Stimulated activated CD8-positive, alpha-beta memory T cell treated with anti-CD3 and anti-CD28 coated beads, Interleukin-7, amount 100 ng/mL, for 48 hours (primary cell): Measurements from ENCODE around the gene SPANXN3.
"Not testable (repeated sequence)": the region's sequence is repeated elsewhere in the genome, so short reads cannot be mapped to it uniquely, and the experiment has no call there.

Experiments
- DNase-seq, 2 donors: peaks; one replicate each; pipeline ENCODE4 v3.0.0-alpha.2; 2020; ENCODE audit warnings: low read depth in 1 of 2; ENCODE audit errors: extremely low read depth in 1 of 2

Gene SPANXN3, protein sequence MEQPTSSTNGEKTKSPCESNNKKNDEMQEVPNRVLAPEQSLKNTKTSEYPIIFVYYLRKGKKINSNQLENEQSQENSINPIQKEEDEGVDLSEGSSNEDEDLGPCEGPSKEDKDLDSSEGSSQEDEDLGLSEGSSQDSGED

GRCh38 chrX:143517375-143517774 is at the start of gene SPANXN3:
SPANXN3 (minus strand) TSS chrX:143517475; CDS start chrX:143517391, 84 bp downstream.
- DNase-seq = not testable (repeated sequence)

- DNase-seq = no peak
Measured at GRCh38 chrX:143536176-143536575, 18.9 kb upstream of the SPANXN3 start.

DNA sequence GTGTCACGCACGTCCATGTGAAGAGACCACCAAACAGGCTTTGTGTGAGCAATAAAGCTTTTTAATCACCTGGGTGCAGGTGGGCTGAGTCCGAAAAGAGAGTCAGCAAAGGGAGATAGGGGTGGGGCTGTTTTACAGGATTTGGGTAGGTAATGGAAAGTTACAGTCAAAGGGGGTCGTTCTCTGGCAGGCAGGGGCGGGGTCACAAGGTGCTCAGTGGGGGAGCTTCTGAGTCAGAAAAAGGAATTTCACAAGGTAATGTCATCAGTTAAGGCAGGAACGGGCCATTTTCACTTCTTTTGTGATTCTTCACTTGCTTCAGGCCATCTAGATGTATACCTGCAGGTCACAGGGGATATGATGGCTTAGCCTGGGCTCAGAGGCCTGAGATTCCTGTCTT is 15.1 kb downstream of the SPANXN3 start:
- DNase-seq = not testable (repeated sequence)

GRCh38 chrX:143500751-143501150 is 16.5 kb downstream of the SPANXN3 start:
- DNase-seq = no peak

- DNase-seq = no peak
Measured at GRCh38 chrX:143486105-143486504, 31.2 kb downstream of the SPANXN3 start.

DNA sequence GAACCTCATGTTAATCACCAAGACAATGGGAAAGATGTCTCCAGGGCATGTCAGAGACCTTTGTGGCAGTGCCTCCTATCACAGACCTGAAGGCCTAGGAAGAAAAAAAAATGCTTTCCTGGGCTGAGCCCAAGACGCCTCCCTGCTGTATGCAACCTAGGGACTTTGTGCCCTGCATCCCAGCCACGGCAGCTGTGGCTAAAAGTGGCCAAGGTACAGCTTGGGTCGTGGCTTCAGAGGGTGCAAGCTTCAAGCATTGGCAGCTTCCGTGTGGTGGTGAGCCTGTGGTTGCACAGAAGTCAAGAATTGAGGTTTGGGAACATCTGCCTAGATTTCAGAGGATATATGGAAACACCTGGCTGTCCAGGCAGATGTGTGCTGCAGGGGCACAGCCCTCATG is 40.5 kb downstream of the SPANXN3 start:
- DNase-seq = no peak

GRCh38 chrX:143472347-143472938 is 44.8 kb downstream of the SPANXN3 start:
- DNase-seq = no peak

DNA sequence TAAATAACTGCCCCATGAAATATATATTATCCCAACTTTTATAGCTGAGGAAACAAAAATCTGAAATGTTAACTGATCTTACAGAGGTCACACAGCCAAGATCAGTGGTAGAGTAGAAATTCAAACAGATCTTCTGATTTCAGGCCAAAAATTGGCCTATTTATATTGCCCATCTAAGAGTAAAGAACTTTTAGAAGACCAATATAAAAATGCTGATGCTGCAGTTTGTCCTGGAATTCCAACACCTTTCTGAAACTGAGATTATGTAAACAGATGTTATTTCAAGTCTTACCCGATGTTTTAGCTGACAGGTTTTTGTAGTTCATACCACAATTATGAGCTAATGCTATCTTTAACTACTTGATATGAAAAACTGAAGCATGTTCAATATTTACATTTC is 51.1 kb downstream of the SPANXN3 start:
- no peak for DNase-seq

DNA sequence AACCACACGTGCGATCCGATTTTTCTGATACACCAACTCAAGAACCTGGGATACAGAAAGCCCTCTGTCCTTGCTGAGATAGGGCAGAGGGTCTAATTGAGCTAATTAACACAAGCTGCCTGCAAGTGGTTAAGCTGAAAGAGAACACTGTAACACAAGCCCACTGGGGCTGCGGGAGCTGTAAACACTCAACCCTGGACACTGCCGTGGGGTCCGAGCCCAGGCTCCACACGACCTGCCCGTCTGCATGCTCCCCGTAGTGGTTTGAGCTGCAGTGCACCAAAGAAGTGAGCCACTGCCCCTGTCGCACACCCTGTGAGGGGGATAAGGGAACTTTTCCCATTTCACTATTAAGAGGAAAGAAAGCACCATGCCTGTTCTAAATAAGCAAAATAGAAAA is 54.6 kb downstream of the SPANXN3 start:
- no peak for DNase-seq

DNA sequence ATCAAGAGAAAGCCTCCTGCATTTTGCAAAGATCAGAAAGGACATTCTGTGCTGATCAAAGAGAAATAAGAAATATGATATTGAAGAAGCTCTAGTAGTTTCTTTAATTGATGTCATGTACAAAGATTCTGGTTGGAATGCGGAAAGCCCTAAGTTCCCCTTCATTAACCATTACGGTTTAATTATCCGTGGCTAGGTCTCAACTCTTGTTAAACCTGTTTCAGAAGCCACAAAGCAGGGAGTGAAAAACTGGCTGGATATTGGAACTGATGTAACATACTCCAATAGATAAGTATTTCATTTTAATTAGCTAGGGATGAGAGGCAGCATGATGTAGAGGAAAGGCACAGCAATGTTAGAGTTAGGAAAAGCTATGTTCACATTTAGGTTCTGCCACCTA is 55.7 kb downstream of the SPANXN3 start:
- no peak for DNase-seq
